Ramos (cell line): ENCODE measurements around the gene DACT1.

Source experiments
- in situ Hi-C: fragments of 300-500 bp; cut with MboI; formaldehyde crosslinking; loops from one replicate; pipeline ENCODE4 v1.14.3; 2022; ENCODE audit warnings: low sequenced_read_pairs; ENCODE audit not compliant: unreplicated experiment

Gene DACT1

DNA sequence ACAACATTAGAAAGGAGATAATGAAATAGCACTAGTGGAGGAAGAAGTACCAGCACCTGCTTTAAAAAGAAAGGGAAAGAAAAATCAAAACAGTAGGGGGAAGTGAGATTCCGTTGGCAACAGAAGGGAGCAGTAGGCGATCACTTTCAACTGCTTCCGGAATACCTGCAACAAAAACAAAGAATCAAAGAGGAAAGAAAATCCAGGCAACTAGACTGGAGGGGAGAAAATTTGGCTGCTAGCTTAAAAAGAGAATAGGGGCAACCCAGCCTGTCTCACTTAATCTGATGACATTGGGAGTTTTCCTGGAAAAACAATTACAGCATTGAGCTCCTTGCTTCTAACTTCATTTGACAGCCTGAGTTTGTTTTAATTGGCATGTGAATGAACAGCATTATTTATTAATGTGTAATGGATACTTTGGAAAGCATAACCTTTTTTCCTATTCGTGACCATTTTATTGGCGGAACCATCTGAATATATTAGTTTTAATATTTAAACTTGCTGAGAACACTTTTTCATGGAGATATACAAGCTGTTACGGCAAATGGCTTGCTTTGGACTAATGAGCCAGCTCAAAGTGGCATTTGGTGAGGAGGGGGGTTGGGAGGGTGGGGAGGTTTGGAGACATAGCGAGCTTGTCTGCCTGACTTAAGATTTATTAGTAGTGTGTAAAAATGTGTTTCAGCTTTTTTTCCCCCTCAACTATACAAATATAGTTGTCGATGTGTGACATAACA lies 2.5 kb upstream of the DACT1 start:
- in situ Hi-C loops = no loop called here

DNA sequence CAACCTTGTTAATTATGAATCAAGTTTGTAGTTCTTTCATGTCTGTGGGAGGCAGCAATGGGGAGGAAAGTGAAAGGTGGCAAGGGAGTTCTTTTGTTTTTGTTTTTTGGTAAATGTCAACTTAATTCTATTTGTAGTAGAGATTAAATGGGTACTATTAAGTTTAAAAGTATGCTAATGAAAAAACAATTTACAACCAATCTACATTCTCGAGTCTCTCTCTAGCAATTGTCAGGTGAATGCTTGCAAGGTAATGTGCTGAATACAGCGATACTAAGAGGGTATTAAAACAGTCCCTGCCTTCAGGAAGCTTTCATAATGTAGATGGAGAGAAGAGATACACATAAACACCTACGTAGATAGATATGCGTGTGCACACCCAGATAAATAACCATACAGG lies 1.6 kb upstream of the DACT1 start:
- in situ Hi-C loops = no loop called here

DNA sequence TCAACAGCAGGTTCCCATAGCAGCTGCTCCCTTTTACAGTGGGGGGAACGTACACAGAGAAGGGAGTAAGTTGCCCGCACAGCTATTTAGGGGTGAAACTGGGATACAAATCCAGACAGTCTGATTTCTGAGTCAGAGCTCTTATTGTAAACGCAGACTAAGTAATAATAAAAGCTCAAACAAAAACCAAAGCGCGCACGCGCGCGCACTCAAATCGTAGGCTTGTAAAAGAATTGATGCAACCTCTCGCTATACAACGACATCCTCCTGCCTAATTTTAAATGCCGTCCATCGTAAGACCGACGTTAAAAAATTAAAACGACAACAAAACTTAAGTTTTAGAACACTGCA lies 747 bp upstream of the DACT1 start:
- in situ Hi-C loops = no loop called here

DNA sequence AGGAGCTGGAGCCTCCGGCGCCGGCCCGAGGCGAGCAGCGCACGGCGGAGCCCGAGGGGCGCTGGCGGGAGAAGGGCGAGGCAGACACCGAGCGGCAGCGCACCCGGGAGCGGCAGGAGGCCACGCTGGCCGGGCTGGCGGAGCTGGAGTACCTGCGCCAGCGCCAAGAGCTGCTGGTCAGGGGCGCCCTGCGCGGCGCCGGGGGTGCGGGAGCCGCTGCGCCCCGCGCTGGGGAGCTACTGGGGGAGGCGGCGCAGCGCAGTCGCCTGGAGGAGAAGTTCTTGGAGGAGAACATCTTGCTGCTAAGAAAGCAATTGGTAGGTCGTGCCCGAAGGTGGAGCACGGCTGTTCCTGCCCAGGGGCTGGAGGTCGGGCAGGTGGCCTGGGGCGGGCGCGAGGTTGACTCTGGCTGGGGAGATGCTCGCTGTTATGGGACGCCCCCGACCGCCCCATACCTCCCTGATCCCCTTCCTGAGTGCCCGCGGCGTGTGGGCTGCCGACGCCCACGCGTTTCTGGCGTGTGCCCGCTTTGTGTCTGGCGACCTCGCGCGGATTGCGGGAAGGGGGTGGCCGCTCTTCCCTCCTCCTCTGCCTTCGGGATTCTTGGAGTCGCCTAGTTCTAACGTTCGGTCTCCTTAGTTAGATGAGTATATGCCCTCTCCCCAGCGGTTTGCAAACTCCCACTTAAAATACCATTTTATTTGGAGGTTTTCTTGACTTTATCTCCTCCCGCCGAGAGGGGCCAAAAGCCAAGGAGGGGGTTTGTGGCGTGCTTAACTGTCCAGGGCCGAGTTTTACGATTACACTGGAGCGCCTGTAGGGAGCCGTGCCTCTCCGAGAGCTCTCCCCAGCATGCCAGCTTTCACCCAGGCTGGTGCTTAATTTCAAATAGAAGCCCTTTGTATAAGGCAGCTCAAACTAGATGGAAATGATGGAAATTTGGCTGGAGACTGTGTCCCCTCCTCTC lies 752 bp downstream of the DACT1 start:
- in situ Hi-C loops = no loop called here

- in situ Hi-C loops = no loop called here
These were observed 1.4 kb downstream of the DACT1 start for GRCh38 chr14:58639198-58639565.

GRCh38 chr14:58639842-58640484 lies 2.2 kb downstream of the DACT1 start:
- in situ Hi-C loops = no loop called here

GRCh38 chr14:58640959-58641358 lies 3.2 kb downstream of the DACT1 start:
- in situ Hi-C loops = no loop called here

DNA sequence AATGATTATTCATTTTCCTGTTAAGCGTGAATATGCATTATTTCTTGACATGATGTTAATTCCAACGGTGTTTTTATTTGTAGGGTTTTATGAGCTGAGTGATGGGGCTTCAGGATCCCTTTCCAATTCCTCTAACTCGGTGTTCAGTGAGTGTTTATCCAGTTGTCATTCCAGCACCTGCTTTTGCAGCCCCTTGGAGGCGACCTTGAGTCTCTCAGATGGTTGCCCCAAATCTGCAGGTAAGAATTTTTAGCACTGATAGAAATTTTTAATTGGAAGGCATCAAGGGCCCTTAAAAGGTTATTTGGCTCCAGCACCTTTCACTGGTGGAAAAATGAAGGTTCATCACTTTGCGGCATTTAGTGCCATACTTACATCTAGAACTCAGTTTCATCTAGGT lies 3.7 kb downstream of the DACT1 start:
- in situ Hi-C loops = no loop called here

DNA sequence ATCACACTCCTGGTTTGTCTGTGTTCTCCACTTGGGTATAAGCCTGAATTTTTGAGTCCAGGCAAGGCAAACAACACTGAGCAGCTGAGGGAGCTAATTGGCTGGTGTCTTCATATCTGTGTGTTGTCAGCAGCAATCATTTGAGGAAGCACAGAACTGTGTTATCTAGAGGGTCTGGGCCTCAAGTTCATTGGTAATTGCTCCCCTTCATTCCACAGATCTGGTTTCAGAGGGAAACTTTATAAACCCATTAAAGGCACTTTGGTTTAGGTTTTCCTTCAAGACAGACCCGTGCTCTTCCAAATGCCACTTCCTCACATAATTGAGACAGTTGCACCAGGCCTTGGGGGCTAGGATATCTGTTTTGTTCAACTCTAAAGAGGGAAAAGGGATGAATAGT lies 5.6 kb downstream of the DACT1 start:
- in situ Hi-C loops = no loop called here

- in situ Hi-C loops = no loop called here
These were observed 7.9 kb downstream of the DACT1 start for GRCh38 chr14:58645641-58646040.

DNA sequence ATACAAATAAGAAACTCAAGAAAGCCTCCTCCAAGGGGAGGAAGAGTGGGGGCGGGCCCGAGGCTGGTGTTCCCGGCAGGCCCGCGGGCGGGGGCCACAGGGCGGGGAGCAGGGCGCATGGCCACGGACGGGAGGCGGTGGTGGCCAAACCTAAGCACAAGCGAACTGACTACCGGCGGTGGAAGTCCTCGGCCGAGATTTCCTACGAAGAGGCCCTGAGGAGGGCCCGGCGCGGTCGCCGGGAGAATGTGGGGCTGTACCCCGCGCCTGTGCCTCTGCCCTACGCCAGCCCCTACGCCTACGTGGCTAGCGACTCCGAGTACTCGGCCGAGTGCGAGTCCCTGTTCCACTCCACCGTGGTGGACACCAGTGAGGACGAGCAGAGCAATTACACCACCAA lies 8.7 kb downstream of the DACT1 start:
- in situ Hi-C loops = no loop called here

- in situ Hi-C loops = no loop called here
These were observed 10.0 kb downstream of the DACT1 start for GRCh38 chr14:58647777-58648176.

- in situ Hi-C loops = no loop called here
These were observed 13.1 kb downstream of the DACT1 start for GRCh38 chr14:58650857-58651256.

DNA sequence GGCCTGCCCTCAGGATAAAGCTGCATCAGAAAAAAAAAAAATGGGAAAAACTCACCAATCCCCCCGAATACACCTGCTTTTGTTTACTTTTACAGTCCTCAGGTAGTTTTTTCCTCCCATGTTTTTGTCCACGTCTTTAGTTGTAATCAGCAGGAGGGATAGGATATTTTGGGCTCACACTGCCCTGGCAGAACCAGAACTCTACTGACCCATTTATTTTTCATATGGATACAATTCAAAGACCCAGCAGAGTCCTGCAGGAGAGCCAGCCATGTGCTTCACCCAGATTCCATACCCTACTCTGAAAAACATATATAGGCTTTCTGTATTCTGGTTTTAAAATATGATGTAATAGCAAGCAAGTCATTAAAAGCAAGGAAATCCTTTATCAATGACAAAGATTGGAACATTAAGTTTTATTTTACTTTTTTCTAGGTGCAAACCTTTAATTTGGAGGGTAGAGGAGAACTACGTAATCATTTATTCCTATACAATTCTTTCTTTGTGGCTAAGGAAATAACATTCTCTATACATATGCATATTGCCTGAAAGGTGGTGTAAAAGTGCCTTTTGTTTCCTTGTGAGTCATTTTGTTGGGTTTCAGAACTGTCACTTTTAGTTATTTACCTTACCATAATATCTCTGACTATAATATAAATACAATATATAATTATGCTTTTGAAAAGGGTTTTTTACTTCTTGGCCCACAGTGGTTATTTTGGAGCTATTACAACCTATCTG lies 19.1 kb downstream of the DACT1 start:
- in situ Hi-C loops = no loop called here

- in situ Hi-C loops = no loop called here
These were observed 21.3 kb downstream of the DACT1 start for GRCh38 chr14:58659061-58659460.

GRCh38 chr14:58659846-58660245 lies 22.1 kb downstream of the DACT1 start:
- in situ Hi-C loops = no loop called here

DNA sequence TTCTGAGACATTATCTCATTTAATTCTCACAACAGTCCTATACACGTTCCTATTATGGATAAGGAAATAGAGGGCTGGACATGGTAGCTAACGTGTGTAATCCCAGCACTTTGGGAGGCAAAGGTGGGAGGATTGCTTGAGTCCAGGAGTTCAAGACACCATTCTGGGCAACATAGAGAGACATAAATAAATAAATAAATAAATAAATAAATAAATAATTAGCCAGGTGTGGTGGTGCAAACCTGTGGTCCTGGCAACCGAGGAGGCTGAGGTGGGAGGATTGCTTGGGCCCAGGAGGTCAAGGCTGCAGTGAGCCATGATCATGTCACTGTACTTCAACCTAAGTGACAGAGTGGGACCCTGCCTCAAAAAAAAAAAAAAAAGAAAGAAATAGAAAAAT lies 22.6 kb downstream of the DACT1 start:
- in situ Hi-C loops = no loop called here

DNA sequence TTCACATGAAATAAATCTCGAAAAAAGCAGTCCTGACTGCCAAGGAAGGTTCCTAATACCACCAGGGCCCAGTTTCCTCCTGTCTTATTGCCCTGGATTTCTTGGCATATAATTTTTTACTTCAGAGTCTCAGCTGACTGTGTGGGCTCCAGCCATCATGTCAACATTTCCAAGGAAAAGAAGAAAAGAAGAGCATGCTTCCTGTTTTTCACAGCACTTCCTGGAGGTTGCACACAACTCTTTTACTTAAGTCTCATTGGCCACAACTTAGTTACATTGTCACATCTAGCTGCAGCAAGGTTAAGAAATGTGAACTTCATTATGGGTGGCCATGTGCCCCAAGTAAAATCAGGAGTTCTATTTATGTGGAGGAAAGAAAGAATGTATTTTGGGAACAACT lies 24.3 kb downstream of the DACT1 start:
- in situ Hi-C loops = no loop called here

DNA sequence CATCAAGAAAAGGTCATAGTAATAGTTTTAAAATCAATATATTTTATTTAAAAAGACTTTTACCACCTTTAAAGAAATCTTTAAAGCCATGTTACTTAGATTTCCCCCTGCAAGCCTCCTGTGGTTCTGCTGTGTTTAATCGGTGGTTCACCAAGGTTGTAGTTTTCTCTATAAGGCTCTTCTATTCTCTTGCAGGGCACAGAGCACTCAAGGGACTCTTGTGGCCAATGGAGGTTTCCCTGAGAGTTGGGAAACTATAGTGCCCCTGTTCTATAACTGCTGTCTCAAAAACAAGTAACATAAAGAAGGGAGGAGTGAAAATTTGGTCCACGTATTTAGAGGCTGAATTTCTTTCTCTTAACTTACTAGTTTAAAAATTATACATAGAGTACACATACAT lies 25.0 kb downstream of the DACT1 start:
- in situ Hi-C loops = no loop called here

- in situ Hi-C loops = no loop called here
These were observed 25.8 kb downstream of the DACT1 start for GRCh38 chr14:58663494-58664111.
